SIG-M5 (cell line): ENCODE measurements around the gene NCS1.

ENCODE experiments used
- DNase-seq: peaks from one replicate; lab custom pipeline; 2025; lab: John Stamatoyannopoulos, UW

Gene NCS1

DNA sequence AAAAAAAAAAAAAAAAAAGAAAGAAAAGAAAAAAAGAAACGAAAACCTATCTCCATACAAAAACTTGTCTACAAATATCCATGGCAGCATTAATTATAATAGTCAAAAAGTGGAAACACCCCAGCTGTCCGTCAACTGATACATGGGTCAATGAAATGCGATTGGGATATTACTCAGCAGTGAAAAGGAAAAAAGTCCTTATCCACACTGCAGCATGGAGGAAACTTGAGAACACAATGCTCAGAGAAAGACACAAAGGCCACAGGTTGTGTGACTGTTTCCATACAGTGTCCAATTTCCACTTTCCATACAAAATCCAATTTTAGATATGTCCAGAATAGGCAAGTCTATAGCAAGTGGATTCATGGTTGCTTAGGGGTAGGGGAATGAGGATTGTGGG is 24.3 kb upstream of the NCS1 start:
- no peak for DNase-seq

DNA sequence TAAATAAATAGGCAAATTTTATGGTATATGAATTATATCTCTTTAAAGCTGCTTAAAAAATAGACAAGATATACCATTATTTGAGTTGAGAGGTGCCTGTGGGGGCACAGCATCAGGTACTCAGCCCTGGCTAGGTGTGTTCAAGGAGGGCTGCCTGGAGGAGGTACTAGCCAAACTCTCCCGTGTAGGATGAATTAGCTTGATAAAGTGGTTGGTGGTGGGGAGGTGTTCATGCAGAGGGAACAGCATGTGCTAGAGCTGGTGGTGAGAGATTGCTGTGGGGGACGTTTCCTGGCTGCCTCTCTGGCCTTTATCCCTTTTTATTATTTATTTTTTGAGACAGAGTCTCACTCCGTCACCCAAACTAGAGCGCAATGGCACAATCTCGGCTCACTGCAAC is 23.2 kb upstream of the NCS1 start:
- no peak for DNase-seq

DNA sequence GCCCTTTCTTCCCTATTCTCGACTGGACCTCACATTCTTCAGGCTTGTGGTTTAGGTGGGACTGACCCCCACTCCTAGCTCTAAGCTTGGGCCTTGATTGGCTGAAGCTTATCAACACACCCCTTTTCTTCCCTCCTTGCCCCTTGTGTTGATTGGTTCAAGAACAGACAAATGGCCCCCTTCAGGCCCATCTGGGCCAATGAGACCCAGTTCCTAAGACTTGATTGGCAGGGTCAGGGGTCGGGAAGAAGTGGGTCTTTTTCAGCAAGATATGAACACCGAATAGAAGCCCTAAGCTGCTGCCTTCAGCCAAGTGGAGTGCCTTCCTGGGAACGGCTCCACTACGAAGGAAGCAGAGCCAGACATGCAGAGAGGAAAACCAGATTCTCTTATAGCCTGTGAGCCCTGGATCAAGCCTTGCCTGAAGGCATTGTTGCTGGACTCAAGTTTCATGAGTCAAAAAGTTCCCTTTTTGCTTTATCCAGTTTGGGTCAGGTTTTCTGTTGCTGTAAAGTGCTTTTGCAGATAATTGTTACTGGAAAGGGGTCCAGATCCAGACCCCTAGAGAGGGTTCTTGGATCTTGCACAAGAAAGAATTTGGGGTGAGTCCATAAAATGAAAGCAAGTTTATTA is 22.4 kb upstream of the NCS1 start:
- DNase-seq = no peak

DNA sequence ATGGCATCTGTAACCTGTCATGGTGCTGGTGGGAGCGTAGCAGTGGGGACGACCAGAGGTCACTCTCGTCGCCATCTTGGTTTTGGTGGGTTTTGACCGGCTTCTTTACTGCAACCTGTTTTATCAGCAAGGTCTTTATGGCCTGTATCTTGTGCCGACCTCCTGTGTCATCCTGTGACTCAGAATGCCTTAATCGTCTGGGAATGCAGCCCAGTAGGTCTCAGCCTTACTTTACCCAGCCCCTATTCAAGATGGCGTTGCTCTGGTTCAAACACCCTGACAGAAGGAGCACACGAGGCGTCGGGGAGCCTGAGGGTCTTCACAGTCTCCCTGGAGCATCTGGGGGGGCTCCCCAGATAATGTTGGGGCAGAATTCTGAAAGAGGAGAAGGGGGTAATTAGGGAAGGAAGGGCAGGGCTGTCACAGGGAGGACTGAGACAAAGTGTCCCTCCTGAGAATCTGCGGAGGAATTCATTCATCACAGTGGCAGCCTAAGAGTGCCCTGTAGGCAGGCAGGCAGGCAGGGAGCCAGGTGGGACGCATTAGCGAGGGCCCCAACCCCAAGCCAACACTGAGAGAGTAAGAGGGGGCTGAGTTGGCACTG is 21.3 kb upstream of the NCS1 start:
- no peak for DNase-seq

DNA sequence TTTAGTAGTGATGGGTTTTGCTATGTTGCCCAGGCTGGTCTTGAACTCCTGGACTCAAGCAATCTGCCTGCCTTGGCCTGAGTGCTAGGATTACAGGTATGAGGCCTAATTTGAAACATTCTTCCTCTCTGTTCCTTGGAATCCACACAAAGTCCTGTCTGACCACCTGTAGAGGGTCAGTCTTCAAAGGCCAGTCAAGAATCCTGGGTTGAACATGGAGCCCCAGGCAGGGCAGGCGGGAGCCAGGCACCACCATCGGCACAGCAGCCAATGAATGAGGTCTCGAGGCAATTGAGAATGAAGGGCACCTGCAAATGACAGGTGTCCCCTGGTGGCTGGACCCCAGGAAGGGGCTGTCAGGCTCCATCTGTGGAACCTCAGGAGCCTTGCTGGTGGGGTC is 17.4 kb upstream of the NCS1 start:
- no peak for DNase-seq

DNA sequence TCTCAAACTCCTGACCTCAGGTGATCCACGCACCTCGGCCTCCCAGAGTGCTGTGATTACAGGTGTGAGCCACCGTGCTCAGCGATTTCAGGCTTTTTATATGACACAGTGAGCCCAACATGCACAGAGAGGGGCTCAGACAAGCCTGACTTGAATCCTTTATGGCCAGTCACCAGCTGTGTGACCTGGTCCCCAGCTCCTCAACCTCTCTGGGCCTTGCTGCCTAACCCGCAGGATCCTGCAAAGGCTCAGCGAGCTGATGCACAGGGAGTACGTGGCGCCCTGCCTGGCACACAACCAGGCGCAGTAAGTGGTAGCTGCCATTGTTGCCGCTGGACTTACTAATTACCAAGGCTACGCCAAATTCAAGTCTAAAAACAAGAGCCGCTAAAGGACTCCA is 16.6 kb upstream of the NCS1 start:
- no peak for DNase-seq

DNA sequence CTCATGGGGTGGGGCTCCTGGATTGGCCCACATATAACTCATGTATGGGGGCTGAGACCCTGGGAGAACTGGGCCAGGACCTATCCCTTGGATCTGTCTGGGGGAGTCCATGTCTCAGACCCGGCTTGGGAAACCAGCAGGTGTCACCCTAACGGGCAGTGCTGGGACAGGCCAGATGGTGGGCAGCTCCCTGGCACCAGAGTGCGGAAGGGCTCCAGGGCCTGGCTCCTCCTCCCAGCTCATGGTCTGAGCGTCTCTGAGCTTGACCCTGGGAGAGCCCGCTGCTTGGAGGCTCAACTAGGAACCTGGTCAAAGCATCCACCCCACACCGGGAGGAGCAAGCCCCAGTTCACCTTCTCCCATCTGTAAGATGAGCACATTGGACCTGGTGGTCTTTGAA is 15.5 kb upstream of the NCS1 start:
- no peak for DNase-seq

DNA sequence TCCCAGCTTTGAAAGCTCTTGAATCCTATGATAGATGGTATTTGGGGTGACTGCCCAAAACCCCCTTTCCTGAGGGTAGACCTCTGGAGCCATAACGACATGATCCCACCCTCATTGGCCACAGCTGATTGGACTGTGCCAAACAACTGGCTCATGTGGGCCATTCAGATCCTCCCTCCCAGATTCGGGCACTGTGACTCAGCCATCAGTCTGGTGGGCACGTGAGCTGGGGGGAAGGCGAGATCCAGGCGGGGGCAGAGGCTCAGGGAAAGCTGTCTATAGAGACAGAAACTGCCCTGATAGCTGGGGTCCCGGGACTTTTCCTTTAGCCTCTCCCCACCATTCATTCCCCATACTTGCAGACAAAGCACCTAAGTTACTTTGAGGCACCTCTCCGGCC is 15.1 kb upstream of the NCS1 start:
- DNase-seq = no peak

DNA sequence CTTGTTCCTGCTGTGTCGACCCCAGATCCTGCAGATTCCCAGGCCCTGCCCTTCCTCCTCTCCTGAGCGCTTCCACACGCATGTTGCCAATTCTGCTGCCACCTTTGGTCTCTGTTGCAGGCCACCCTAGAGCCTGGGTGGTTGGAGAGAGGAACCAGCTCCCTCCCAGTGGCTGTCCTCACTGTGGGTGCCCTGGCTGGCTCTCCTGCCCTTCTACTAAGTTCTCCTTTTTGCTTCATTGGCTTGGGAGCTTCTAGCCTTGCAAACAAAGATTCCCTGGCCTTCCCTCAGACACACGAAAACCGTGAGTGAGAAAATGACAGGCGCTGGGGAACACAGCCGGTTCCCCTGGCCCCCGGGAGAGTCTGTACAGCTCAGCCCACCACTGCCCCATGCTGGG is 14.2 kb upstream of the NCS1 start:
- no peak for DNase-seq

DNA sequence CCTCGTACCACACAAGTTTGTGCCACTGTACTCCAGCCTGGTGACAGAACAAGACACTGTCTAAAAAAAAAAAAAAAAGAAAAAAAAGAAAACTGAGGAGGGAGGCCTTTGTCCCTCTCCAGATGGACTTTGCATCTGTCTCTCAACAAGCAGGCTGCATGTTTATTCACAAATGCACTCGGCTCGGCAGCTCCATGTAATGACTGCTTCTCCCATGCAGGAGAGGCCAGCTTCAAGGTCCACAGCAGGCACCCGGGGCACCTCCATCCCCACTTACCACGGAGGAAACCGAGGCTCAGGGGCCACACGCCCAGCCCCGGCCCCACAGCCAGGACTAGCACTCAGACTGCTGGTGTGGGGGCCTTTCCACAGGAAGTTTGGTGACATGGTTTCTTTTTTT is 13.1 kb upstream of the NCS1 start:
- no peak for DNase-seq

DNA sequence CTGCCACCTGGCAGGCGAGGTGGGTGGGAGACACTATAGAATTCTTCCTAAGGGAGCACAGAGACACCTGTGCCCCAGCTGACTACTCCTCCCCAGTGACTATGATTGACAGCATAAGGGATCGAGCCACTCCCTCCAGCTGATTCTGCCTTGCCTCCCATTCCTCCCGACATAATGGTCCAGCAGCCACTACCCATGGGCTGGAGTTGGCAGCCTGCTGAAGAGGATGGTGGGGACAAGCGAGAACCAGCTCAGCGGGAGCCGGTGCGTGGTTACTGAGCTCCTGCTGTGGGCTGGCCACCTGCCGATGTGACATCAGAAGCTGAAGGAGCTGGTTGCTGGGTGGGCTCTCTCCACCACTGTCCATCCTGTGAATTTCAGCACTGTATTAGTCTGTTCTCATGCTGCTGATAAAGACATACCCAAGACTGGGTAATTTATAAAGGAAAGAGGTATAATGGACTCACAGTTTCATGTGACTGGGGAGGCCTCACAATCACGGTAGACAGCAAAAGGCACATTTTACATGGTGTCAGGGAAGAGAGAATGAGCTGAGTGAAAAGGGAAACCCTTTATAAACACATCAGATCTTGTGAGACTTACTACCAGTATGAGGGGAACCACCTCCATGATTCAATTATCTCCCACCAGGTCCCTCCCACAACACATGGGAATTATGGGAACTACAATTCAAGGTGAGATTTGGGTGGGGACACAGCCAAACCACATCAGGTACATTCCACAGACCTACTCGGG is 12.1 kb upstream of the NCS1 start:
- no peak for DNase-seq

DNA sequence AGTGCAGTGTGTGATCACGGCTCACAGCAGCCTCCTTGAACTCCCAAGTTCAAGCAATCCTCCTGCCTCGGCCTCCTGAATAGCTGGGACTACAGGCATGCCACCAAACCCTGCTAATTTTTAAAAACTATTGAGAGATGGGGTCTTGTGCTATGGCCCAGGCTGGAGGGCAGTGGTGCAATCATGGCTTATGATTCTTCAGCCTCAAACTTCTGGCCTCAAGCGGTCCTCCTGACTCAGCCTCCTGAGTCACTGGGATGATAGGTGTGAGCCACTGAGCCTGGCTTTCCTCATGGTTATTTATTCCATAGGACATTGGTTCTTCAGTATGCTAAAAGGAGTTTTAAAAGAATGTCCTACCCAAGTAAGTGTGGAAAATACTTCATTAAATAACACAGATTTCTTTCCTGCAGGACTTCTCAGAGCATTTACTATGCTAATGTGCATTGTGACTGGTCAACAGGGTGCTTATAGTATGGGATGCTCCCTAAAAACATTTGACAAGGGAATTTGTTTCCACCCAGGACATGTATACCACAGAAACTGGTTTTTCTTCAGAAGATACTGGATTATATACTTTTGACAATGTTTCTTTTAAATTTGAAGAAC is 11.2 kb upstream of the NCS1 start:
- DNase-seq = no peak

DNA sequence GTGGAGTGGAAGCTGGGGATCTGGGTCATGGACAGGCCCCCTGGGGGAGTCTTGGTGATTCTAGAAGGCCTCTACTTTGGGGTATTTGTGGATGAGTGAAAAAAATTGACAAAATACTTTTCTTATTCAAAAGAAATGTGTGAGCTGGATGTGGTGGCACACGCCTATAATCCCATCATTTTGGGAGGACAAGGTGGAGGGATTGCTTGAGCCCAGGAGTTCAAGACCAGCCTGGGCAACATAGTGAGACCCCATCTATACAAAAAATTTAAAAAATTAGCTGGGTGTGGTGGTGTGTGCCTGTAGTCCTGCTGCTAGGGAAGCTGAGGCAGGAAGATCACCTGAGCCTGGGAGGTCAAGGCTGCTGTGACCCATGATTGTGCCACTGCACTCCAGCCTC is 6.6 kb upstream of the NCS1 start:
- no peak for DNase-seq

DNA sequence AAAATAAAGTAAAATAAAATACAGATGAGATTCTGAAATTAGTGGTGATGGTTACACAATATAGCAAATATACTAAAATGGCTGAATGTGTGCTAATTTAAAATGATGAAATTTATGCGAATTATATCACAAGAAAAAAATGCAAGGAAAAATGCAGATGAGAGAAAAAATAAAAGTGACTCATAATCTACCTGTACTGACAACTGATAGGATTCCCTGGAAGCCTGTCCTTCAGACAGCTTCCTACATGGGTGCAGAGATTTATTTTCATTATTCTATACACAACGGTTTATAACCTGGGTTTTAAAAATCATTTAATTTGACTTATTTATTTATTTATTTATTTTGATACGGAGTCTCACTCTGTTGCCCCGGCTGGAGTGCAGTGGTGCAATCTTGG is 5.8 kb upstream of the NCS1 start:
- DNase-seq = no peak

DNA sequence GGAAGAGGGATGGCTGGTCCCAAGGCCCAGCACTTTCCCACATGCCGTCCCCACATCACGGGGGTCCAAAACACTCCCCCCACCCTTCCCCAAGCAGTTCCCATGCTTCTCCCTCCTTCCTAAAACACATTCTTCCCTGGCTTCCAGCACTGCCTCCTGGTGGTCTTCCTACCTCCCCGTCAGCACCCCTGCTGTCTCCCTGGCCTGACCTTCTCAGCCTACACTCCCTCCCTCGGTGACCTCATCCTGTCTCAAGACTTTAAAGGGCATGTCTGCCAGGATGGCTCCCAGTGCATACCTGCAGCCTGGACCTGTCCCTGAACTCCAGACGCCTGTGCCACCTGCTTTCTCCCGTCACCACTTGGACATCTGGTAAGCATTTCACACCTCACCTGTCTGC is 4.3 kb upstream of the NCS1 start:
- no peak for DNase-seq

DNA sequence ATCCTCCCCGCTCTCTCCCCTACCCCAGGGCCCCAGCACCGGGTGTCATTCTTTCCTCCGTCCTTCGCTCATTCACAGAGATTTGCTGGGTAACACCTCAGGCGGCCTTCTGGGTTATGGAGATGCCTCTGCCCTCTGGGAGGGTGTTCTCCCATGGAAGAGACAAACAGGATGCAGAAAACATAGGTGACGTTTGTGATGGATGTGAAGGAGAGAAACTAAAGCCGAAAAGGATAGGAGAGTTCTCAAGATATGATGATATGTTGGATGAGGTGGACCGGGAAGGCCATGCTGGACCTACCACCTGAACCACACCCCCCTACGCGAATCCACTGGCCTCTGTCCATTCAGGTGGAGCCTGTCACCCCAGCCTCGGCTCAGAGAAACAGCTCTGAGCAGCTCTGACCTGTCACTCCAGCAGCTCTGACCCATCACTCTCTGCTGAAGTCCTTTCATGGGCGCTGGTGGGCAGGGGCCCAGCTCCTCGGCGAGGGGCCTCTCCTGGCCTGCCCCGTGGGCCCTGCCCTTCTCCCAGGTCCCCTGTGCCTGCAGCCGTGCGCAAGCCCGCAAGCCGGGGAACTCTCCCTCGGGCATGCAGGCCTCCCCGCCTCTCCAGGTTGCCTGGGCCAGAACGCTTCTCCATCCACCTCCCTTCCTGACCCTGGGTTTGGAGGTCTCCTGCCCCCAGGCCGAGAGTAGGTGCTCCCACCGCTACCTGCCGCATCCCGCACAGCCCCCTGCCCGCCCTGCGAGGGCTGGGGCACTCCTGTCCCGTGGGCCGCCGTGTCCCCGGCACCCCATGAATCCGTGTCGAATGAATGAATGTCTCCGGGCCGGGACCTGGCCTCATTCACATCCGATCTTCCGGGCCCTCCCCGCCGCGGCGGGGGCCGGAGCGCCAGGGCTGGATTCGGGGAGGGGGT is 717 bp upstream of the NCS1 start:
- no peak for DNase-seq

DNA sequence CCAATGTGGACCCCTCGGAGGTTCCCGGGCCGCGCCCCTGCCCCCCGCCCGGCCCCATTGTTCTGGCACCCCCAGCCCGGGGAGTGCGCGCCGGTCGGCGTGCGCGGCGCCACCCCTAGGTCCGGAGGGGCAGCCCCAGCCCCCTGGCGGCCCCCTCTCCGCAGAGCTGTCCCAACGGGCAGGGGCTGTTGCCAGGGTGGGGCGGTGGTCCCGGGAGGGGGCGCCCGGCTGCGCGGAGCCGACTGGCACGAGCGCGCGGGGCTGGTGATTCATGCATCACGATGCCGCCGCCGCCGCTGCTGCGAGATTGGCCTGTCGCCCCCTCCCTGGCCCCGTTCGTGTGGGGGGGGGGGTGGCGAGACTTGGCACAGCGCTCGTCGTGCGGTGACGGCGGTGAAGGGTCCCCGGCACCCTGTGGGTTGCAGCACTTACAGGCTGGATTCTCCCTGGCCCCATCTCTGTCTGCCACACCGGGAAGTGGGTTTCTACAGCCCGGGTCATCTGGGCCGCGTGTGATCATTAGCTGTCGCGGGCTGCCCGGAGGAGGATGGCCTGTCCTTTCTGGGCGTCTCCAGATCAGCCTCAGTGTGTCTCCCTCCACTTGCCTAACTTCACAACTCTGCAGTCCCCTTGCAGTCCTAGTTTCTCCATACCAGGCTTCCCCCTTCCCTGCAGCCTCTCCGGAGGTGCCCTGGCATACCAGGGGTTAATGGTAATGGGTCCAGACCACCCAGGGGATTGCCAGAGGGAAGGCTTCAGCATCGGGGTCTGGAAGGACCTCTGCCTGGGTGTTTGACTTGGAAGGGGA is 858 bp downstream of the NCS1 start:
- DNase-seq = no peak

DNA sequence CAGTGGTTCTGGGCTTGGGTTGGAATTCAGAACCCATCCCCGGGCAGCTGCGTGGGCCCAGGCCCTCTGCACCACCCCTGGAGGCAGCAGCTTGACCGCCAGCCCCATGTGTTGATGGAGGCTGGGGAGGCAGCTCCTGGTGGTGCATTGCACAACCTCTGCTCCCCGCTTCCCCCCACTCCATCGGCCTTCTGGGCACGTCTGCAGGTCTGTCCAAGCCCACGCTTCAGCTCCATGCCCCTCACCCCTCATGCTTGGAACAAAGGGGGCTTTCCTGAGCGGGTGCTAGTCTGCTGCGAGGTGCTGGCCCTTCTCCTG is 1.4 kb downstream of the NCS1 start:
- DNase-seq = no peak

DNA sequence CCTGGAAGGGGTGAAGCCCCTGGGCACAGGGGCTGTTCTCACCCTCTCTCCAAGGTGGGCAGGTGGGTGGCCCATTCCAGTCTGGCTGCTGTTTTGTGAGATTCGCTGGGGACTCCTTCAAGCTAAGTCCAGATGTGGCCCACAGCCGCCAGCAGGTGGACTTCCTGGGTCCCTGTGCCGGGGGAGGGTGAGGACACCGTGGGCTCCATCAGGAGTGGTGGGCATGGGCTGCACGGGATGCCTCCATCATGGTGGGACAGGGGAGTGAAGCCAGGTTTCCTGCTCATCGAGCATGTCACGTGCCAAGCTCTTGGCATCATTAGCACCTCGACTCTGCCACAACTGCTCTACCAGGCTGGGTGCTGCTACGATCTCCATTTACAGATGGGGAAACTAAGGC is 1.8 kb downstream of the NCS1 start:
- DNase-seq = no peak

DNA sequence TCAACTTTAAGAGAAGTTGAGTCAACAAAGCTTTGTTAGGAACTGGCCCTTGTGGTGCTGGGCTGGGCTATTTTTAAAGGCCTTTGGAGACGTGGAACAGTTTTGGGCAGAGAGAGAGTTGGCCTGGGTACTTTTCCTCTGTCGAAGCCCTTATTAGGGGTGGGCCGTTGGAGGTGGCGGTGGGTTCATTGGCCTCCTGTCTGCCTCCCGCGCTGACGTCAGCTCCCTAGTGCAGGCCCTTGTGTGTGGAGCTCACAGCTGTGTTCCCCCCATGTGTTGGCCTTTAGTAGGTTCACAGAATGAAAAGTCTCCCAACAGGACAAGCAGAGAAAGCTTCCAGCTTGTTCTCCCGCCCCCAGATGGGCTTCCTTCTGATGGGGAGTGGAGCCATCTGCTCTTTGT is 2.7 kb downstream of the NCS1 start:
- no peak for DNase-seq

DNA sequence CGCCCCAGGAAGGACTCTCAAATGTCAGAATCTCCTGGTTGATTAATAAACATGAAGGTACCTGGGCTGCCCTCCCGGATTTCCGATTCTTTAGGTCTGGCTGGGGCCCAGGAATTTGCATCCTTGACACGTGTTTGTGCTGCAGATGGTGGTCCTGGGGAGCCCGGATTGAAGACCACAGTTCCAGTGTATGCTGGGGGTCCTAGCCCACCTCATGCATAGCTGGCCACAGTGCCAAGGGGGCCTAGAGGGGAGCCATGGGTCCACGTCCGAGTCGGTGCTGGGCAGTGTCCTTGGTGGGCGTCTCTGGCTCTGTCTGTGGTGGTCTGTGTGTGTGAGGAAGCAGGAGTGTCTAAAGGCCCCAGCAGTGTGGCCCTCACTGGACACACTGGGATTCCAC is 3.2 kb downstream of the NCS1 start:
- DNase-seq = no peak

DNA sequence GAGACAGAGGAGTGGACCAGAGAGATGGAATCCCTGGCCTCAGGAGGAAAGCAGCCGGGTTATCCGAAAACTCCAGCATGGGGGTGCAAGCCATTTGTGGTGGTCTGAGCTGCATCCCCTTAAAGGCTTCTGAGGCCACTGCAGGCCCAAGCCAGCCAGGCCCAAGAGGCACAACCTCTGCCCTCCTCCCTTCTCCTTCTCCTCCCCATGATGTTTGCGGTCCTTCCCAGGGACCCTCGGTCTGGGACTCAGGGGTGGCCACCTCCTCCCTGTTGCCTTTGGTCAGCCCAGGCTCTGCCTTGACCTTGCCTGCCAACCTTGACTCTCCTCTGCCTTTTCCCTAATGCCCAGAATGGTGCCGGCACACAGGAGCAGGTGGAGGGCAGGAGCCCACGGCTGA is 4.6 kb downstream of the NCS1 start:
- no peak for DNase-seq
